Activated CD4-positive, CD25-positive, alpha-beta regulatory T cell treated with anti-CD3 and anti-CD28 coated beads, Interleukin-2, amount 50 U/mL, for 72 hours (primary cell): Measurements from ENCODE around the gene SMIM35.

Experiments
- DNase-seq: peaks from one replicate; pipeline ENCODE4 v3.0.0; 2021

Gene SMIM35

DNA sequence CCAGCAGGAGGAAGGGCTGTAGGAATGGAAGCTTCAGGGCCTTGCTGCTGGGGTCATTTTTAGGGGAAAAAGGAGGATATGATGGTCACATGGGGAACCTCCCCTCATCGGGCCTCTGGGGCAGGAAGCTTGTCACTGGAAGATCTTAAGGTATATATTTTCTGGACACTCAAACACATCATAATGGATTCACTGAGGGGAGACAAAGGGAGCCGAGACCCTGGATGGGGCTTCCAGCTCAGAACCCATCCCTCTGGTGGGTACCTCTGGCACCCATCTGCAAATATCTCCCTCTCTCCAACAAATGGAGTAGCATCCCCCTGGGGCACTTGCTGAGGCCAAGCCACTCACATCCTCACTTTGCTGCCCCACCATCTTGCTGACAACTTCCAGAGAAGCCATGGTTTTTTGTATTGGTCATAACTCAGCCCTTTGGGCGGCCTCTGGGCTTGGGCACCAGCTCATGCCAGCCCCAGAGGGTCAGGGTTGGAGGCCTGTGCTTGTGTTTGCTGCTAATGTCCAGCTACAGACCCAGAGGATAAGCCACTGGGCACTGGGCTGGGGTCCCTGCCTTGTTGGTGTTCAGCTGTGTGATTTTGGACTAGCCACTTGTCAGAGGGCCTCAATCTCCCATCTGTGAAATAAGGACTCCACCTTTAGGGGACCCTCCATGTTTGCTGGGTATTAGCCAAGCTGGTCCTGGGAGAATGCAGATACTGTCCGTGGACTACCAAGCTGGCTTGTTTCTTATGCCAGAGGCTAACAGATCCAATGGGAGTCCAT lies 86.5 kb downstream of the SMIM35 start:
- DNase-seq, result no peak

DNA sequence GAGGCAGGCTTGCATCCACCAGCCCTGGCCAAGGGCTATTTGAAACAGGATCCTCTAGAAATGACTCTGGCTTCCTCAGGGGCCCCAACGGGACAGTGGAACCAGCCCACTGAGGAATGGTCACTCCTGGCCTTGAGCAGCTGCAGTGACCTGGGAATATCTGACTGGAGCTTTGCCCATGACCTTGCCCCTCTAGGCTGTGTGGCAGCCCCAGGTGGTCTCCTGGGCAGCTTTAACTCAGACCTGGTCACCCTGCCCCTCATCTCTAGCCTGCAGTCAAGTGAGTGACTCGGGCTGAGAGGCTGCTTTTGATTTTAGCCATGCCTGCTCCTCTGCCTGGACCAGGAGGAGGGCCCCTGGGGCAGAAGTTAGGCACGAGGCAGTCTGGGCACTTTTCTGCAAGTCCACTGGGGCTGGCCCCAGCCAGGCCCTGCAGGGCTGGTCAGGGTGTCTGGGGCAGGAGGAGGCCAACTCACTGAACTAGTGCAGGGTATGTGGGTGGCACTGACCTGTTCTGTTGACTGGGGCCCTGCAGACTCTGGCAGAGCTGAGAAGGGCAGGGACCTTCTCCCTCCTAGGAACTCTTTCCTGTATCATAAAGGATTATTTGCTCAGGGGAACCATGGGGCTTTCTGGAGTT lies 87.3 kb downstream of the SMIM35 start:
- no peak for DNase-seq

DNA sequence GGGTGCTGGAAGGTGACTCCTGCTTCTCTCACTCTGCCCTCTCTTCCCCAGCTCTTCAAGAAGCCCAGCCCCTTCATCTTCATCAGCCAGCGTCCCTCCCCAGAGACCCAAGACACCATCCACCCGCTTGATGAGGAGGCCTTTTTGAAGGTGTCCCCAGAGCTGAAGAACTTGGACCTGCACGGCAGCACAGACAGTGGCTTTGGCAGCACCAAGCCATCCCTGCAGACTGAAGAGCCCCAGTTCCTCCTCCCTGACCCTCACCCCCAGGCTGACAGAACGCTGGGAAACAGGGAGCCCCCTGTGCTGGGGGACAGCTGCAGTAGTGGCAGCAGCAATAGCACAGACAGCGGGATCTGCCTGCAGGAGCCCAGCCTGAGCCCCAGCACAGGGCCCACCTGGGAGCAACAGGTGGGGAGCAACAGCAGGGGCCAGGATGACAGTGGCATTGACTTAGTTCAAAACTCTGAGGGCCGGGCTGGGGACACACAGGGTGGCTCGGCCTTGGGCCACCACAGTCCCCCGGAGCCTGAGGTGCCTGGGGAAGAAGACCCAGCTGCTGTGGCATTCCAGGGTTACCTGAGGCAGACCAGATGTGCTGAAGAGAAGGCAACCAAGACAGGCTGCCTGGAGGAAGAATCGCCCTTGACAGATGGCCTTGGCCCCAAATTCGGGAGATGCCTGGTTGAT lies 88.0 kb downstream of the SMIM35 start:
- DNase-seq, result no peak

DNA sequence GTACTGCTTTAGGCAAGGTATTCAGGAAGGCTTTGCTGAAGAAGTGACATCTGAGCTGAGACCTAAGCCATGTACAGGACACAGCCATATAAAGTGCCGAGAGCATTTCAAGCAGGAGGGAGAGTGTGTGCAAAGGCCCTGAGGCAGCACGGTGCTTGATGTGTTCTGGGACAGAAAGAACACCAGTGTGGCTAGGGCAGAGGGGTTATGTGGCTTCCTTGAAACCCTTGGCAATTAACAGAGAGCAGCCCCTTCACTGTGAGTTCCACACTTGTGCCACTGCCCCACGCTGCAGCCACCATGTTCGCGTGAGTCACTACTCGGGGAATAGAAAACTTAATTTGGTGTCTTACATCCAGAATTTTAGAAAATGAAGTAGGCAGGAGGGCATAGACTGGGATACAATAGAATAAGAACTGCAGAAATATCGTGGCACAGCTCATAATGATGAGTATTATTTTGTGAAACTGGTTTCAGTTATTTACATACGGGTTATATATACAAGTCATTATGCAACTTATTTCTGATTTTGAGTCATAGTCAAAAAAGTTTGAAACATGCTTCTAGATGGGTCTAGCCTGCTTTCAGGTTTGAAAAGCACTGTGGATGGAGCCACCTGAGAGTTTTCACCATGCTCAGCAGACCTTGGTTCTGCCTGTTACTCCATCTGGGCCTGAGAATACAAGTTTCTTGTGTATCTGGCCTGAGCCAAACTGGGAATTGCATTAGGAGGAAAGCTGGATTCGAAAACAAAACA lies 88.8 kb downstream of the SMIM35 start:
- DNase-seq, result no peak

DNA sequence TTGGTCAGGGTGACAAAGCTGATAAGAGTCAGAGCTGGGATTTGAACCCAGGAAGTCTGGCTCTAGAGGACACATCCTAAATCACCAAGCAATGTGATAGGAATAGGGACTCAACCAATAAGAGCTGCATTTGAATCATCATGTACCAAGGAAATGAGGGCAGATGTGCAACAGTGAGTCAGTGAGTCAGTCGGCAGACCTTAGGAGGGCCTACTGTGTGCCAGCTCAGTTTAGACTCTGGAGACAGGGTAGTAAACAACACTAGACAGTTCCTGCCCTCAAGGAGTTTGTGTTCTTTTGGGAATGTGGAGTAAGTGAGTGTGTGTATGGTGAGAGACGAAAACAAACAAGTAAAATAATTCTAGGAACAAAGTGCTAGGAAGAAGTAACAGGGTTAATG lies 89.4 kb downstream of the SMIM35 start:
- no peak for DNase-seq

DNA sequence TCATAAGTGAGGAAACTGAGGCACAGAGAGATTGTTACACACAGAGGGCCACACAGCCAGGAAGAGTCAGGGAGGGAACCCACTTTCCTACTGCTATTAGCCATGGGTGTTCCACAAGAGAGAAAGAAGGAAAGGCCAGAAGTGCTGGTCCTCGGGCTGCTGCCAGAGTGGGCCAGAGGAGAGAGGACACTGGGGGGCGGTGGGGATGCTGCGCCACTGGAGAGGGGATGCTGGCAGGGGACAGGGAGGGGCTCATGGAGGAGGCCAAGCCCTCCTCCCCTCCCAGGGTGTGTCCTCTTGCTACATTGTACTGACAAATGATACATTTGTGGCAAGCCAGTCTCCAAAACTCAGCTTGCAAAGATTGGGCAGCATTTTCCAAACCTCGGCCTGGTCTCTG lies 90.7 kb downstream of the SMIM35 start:
- DNase-seq, result peak; percentile 28

DNA sequence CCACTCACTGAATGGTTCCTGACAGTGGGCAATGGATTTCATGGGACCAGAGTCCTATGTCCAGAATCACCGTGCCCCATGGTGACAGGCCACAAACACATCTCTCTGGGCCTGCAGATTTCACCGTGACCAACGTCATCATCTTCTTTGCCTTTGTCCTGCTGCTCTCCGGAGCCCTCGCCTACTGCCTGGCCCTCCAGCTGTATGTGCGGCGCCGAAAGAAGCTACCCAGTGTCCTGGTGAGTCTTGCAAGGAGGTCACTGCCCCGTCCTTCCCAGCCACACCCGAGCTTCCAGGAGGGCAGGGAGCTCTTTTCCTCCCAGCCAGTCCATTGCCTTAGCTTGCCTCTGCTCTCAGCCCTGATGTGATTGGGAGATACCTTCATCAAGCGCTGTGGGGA lies 91.3 kb downstream of the SMIM35 start:
- peak; percentile 27 for DNase-seq

DNA sequence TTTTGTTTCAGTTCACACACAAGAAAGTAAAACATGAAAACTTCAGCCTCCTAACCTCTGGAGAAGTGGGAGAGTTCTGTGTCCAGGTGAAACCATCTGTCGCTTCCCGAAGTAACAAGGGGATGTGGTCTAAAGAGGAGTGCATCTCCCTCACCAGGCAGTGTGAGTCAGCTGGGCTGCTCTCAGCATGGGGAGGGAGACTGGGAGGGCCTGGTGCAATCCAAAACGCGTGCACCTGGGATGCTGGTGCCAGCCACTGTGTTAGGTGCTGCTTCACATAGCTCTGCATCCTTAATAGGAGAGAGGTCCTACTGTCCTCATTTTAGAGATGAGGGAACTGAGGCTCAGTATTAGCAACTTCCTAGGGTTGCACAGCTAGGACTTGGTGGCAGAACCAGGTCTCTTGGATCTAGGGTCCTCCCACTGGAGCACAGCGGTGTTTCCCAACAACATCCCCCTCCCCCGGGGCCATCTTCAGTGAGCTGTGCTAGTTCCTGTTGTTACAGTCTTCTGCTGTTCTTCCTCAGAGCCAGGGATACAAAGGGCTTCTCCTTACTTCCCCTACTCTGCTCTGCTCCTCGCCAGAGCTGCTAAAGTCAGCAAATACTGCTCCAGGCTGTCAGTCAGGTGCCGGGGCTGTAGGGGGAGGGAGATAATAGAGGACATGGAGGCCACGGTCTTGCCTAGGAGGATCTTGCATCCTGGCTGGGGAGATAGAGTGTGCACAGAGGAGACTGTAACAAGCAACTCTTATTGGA lies 92.6 kb downstream of the SMIM35 start:
- no peak for DNase-seq

DNA sequence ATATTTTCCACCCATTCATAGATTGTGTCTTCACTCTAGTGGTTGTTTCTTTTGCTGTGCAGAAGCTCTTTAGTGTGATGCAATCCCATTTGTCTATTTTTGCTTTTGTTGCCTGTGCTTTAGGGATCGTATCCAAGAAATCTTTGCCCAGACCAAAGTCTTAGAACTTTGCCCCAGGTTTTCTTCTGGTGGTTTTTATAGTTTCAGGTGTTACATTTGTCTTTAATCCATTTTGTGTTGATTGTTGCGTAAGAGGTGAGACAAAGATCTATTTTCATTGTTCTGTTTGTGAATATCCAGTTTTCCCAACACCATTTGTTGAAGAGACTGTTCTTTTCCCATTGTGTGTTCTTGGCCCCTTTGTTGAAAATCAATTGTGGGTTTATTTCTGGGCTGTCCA lies 94.1 kb downstream of the SMIM35 start:
- no peak for DNase-seq

DNA sequence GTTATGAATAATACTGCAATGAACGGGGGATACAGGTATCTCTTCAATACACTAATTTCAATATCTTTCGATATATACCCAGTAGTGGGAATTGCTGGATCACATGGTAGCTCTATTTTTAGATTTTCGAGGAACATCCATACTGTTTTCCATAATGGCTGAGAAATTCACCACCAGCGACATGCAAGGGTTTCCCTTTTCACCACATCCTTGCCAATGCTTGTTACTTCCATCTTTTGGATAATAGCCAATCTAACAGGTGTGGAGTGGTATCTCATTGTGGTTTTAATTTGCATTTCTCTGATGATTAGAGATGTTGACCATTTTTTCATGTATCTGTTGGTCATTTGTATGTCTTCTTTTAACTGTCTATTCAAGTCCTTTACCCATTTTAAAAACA lies 94.6 kb downstream of the SMIM35 start:
- DNase-seq, result no peak

DNA sequence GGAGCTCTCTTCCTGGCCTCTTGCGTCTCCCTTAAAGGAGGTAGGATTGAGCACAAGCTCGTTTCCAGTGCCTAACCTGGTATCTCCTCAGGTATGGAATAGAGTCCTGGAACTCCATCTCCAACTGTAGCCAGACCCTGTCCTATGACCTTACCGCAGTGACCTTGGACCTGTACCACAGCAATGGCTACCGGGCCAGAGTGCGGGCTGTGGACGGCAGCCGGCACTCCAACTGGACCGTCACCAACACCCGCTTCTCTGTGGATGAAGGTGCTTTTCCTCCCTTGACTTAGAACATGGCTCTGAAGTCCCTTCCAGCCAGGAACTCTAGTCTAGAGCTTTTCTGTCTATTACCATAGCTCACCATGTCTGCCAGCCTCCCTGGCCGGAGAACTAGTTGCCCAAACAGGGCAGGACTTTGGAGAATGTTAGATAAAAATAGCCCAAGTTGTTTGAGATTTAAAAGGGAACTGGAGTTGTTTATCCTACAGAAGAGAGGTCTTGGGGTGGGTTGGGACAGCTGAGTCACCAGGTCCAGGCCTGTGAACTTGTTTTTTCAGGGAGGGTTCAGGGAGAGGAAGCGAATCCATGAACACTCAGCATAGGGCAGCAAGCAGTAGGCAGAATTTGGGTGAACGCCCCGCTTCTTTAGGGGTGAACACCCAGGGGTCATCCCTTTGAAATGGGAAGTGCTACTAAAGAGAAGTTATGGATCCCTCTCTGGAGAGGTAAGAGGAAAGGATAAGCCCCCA lies 97.2 kb downstream of the SMIM35 start:
- no peak for DNase-seq

DNA sequence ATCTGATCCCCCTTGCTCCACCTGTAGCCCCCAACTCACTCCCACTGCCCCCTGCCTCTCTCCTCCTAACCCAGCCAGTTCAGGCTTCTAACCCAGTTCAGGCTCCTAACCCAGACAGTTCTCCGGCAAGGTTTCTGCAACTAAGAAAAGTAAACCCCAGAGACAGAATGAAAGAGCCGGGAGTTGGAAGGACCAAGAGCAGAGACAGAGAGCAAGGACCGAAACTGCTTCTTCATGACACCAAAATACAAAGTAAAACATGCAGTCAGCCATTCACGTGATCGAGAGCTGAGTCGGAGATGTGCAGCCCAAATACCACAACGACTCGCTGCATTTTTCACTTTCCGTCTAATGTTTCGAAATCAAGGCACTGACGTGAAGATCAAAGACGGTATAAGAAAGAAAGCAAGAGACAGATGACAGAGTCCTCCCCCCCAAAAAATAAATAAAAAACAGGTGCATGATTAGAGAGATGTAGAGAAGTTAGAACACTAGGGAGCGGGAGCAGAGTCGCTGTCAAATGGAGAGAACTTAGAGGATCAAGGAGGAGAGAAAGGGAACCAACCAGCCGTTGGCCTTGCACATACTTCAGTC lies 99.7 kb downstream of the SMIM35 start:
- no peak for DNase-seq

DNA sequence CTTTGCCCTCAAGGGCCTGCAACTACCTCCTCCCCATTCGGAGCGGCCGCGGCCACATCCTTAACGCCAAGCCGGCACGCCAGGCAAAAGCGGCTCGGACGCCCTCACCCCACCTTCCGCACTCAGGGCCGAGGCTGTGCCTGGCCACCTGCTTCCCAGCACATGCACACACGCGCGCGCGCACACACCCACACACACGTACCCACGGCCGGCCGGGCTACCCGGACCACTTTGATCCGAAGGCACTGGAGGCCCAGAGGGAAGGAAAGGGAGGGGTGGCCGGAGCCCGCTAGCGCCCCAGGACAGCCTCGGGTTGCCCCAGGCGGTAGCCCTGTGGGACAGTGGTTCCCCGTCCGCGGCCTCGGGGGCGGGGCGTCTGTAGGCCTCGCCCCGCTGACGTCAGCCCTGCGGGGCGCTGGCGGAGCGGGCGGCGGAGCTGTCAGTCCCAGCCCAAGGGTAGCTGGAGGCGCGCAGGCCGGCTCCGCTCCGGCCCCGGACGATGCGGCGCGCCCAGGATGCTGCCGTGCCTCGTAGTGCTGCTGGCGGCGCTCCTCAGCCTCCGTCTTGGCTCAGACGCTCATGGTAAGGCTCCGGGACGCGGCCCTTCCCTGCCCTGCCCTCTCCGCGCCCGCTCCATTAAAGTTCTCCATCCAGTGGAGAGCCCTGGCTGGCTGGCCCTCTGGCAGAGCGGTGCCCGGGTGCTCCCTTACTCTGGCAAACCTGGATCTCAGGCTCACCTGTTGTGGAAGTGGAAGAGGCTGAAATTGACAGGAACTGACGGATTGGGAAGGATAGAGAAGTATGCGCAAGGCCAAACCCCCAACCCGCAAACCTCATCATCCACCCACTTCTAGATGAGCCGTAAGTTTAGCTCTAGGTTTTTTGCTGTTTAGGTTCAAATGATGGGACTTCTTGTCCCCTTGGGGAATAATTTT lies 100.5 kb downstream of the SMIM35 start, which contains the start of gene IL10RA:
Gene IL10RA, plus strand, starts transcription at position 442 of the 935 bp plus-strand sequence. Its CDS starts 74 bp downstream, at position 516.
- peak; percentile 94 for DNase-seq

DNA sequence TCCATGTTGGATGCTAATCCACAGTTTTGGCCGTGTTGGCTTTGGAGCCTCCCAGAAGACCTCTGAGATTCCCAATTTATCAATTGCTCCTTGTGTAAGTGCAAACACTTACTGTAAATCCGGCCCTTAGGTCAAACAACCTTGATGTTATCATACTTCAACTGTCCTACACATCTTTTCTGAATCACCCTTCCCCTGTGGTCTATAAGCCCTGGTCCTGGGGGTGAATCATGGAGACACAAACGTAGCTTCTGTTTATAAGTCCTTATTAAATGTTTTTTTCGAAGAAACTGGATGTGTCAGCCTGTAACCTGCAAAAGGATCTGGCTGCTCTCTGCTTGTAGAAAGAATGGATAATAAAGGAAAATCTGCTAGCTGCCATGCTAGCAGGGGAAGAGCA lies 102.3 kb downstream of the SMIM35 start:
- no peak for DNase-seq

DNA sequence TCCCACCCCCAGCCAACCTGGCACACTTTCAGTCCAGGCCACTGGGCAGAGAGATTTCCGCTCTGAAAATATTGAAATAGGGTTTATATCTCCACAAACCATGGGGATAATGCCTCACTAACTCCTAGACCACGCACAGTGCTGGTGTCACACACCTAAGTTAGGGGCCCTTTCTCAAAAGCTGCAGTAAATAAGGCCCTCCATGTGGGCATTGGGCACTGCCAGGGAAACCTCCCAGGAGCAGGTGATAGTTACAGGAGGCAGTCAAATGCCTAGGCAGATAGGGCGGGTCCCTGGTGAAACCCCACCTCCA lies 103.6 kb downstream of the SMIM35 start:
- DNase-seq, result no peak

DNA sequence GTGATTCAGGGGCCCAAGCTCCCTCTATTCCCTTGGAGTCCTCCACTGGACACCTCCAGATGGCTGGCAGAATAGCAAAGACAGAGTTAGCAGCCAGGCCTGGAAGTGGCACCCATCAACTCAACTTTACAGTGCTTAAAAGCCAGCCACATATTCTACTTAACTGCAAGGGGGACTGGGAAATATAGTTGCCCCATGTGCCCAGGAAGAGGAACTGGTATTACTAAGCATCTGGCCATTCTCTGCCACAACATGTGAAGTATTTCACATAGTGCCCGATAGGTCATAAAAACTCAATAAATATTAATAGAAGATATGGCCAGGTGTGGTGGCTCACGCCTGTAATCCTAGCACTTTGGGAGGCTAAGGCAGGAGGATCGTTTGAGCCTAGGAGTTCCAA lies 106.0 kb downstream of the SMIM35 start:
- no peak for DNase-seq

DNA sequence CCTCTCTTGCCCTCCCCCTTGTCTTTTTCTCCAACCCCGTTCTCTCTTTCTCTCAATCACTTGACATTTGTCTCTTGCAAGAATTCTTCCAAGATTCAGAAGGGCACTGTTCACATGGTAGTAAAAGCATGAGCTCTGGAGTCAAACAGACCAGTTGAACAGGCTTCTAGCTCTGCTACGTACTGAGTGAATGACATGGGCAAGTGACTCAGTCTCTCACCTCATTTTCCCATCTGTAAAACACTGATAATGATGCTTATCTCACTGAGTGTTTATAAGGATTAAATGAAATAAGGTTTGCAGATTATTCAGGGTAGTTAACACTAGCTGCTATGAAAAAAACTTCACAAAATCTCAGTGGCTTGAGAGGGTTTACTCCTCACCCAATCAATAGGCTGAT lies 106.5 kb downstream of the SMIM35 start:
- no peak for DNase-seq

DNA sequence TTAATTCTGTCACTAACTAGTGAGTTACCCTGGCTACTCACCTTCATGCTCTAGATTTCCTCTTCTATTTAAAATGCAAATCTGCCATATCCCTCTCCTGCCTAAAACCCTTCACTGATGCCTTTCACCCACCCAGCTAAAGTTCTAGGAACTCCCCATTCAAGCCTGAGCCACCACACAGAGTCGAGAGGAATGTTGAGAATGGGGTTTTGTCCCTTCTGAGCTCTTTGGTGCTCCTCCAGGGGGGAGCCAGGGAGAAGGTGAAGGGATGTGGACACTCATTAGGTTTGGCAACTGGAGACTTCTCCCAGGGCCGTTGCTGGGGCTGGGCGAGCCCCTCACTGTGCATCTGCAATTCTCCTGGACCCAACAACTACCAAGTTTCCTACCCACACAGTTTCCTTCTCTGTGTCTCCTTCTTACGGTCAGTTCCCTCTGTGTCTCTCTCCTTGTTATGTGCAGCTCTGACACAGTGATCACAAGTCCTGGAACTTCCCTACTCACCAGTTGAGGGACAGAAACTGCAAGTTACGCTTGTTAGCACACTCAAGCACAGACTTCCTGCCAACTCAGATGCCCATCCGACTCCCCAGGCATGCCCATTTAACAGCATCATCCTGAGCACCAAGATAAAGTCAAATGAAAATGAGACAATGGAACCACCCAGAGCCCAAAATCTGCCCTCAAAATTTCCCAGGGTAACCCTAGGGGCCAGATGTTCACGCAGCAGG lies 107.1 kb downstream of the SMIM35 start:
- no peak for DNase-seq

DNA sequence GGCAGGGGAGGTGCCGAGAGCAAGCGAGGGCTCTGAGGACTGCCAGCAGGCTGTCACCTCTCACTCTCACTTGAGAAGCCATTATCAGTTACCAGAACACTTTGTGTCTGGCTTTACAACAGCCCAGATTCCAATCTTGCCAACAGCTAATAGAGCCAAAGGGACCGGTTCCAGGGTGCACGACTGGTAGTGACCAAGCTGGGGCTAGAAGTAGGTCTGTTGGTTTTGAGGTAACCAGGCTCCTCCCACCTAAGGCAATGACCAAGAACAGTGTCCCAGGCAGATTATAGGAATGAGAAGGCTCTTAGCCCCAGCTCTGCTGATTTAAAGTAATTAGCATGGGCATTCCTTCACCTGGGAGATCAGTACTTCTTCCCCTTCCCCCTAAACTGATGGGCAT lies 107.8 kb downstream of the SMIM35 start:
- DNase-seq, result no peak
